Subcutaneous adipose tissue (tissue), 4 donors: ENCODE results near the gene IL7R. TPM values are rescaled to one million over a fixed set of nuclear protein-coding genes. Genes with fewer than 3 reads are reported as not detected.

Source experiments
- CTCF ChIP-seq: fragments of 450-650 bp; IDR thresholded peaks from one replicate; pipeline ENCODE4 v1.5.1; 2016; ENCODE audit warnings: low read depth, mild to moderate bottlenecking, control low read depth, antibody characterized with exemption, moderate library complexity
- total RNA-seq, 4 donors: library from RNA; depleted of rRNA; stranded (reverse); fragments of >200 nt; gene quantifications; one replicate each; pipeline ENCODE4 v1.1.0, GENCODE V29; 2016

Gene IL7R
- total RNA-seq, 4 donors from 2014 or later = 3.8 to 28.0 (median 14.3) TPM

GRCh38 chr5:35842856-35843255, 13.8 kb upstream of the IL7R start:
- no peak for TF ChIP-seq CTCF

GRCh38 chr5:35847491-35847890, 9.2 kb upstream of the IL7R start:
- TF ChIP-seq CTCF = no peak

- TF ChIP-seq CTCF = no peak
Observed at GRCh38 chr5:35847961-35848360, 8.7 kb upstream of the IL7R start.

- no peak for TF ChIP-seq CTCF
Observed at GRCh38 chr5:35849860-35850259, 6.8 kb upstream of the IL7R start.

- no peak for TF ChIP-seq CTCF
Observed at GRCh38 chr5:35850967-35851680, 5.6 kb upstream of the IL7R start.

- TF ChIP-seq CTCF = no peak
Observed at GRCh38 chr5:35852084-35852734, 4.5 kb upstream of the IL7R start.

GRCh38 chr5:35852773-35853172, 3.9 kb upstream of the IL7R start:
- no peak for TF ChIP-seq CTCF
